ENCODE results near the gene GIGYF2.
A peak's percentile ranks its signal among the peaks of the same experiment; 100 is the strongest.

GIGYF2 gene

DNA sequence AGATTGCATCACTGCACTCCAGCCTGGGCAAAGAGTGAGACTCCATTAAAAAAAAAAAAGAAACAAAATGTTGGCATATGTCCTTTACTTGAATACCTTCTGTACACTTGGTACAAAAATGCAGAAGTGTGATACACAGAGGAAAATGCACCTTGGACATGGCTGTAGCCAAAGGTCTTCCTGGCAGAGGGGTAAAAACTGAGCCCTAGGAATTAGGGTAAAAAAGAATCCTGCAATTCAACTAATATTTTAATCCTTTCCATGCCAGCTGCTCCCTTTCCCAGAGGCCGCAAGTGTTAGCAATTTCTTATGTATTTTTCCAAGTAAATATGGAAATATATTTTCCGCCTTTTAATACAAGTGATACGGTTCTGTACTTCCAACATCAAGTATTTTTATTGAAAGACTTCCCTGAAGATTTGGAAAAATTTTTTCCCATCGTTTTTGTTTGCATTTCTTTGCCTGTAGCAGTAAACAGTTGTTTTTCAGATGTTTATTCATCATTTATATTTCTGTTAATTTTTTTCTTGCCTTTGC is 53.1 kb downstream of the GIGYF2 start:
- no peak for DNase-seq (ENCODE audit: low read depth)

DNA sequence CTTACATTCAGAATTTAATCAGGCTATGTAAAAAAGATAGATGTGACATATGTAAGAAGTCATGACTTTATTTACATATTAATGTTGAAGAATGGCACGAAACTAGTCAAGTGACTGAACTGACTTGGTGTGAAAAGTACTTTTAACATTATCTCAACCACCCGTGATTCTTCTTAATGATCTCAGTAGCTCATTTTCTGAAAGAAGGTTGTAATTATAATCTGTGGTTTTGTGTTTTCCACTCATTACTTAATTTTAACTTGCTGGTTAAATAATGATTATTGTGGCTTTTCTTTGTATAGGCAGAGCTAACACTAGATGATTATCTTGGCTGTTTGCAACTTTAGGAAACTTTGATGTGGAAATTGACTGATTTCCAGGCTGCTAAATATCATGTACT is 60.8 kb downstream of the GIGYF2 start:
- DNase-seq (ENCODE audit: low read depth) = no peak

DNA sequence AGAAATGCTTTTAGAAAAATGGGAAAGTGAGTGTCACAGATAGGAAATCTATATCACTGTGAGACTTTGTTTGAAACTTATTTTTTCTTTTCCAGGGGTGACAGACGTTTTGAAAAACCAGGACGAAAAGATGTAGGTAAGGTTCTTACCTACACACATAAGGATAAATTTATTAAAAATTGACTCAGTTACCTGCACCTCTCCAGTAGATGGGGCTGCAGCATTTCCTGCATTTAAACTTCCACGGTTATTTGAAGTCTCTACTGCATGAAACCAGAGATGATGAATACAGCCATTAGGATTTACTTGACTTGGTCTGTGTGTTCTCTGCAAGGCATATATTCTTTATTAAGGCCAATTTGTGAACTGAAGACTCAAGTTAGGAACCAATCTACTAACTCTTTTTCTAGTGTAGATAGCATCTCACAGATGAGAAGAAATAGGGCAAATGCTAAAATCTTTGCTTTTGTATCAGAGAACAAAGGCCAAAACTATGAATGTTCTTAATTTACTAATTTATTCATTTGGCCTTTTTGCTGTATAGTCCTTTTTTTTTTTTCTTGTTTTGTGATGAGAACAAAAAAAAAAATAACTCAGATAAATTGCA is 64.3 kb downstream of the GIGYF2 start:
- peak; percentile 20 for DNase-seq (ENCODE audit: low read depth)

DNA sequence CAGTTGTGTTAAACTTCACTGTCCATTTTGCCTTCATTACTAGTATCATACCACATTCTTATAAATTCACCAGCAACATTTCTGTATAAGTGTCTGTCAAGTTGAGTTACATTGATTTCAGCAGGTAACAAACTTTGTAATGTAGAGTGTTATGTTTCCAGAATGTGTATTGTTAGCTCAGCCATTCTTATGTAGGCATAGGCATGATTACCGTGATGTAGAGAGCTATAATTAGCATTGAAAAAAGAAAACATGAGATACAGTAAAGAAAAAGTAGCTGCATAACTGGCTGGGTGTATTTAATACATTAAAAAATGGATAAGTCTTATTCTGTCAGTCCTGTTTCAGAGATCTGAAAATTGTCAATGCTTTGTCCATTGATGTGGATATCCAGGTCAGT is 70.7 kb downstream of the GIGYF2 start:
- no peak for DNase-seq (ENCODE audit: low read depth)

DNA sequence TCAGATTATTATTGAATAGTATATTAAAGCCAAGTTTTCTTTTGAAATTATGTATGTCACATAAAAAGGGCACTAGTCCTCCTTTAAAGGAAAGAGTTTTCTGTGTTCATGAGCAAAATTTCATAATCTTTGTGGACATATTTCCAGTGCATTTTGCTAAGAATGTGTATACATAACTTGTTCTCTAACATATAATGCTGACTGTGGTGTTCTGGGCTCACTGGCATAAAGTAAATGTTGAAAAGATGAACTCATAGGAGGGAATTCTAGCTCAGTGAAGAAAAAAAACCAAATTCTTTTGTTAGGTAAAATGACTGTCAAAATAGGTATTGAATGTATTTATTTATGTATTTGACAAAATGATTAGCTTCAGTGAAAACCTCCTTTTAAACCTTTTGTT is 73.1 kb downstream of the GIGYF2 start:
- DNase-seq (ENCODE audit: low read depth) = no peak

DNA sequence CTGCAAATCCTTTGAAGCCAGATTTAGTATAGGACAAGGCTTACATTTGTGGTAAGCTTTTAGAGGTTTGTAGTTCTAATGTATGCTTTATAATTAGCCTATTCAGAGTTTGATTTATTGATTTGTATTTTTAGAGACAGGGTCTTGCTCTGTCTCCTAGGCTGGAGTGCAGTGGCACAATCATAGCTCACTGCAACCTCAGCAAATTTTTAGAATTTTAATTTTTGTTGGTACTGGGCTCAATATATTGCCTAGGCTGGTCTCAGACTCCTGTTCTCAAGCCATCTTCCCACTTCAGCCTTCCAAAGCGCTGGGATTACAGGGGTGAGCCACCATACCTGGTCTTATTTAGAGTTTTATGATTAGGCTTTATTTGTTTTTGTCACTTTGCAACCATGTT is 74.7 kb downstream of the GIGYF2 start:
- DNase-seq (ENCODE audit: low read depth) = no peak

DNA sequence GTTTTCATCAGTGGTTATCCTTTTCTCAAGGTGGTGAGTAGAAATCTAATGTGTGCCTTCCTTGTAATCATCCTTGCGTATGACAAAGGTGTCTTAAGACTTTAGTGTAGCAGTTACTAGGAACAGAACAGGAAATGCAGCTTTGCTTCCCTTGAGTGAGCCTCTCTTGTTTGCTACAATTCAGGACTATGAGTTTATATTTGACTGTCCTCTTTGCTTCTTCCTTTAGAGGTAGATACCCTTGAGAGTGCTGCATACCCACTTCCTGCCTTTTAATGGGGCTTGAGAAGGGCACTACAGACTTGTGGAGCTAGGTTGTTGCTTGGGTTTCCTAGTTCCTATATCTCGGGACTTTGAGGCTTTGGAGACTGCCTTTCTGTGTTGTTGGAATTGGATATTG is 75.4 kb downstream of the GIGYF2 start:
- no peak for DNase-seq (ENCODE audit: low read depth)

DNA sequence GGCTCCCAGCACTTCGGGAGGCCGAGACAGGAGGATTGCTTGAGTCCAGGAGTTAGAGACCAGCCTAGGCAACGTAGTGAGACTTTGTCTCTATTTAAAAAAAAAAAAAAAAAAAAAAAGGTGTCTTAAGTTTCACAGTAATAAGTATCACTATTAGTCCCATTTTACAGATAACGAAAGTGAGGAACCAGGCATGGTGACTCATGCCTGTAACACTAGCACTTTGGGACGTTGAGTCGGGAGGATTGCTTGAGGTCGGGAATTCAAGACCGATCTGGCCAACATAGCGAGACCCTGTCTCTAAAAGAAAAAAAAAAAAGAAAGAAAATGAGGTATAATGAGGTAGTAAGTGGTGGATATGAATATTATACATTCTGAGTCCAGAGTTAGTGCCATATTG is 76.7 kb downstream of the GIGYF2 start:
- no peak for DNase-seq (ENCODE audit: low read depth)

DNA sequence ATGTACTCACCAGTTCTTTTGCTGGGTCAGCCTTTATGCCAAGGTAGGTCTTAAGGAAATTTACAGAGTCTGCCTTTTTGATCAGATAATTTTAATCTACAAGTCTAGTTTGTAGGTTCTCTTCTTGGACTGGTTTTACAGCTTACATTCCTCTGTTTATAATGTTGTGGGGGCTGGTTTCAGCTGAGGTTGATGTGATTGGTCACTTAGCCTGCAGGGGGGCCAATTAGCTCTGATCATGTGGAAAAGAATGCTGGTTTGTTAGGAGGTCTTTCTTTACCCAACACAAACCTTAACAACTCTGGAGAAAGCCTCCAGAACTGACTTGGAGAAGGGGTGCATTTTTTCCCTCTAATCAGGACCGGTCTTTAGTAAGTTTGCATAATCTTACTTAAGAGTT is 79.3 kb downstream of the GIGYF2 start, which contains the start of gene KCNJ13:
Gene KCNJ13 (minus strand): TSS at position 131 of the 400 bp plus-strand sequence. CDS start 5,203 bp downstream, outside the sequence.
- DNase-seq (ENCODE audit: low read depth) = no peak

DNA sequence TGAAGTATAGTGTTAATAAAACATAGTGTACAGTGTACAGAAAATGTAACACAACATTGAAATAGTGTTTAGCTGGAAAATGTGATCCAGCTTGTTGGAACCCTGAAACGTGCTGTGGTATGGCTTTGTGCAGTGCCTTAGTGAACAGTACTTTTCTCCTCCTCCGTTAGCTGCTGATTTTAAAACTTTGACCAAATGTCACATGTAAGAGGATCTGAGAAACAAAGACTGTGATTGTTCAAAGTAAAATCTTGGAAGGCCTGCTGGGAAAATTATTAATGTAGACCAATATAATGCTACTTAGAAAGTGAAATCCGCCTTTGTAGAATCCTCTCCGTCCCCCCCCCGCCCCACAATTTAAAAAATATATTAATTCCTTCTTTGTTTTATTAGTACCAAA is 80.1 kb downstream of the GIGYF2 start:
- no peak for DNase-seq (ENCODE audit: low read depth)

DNA sequence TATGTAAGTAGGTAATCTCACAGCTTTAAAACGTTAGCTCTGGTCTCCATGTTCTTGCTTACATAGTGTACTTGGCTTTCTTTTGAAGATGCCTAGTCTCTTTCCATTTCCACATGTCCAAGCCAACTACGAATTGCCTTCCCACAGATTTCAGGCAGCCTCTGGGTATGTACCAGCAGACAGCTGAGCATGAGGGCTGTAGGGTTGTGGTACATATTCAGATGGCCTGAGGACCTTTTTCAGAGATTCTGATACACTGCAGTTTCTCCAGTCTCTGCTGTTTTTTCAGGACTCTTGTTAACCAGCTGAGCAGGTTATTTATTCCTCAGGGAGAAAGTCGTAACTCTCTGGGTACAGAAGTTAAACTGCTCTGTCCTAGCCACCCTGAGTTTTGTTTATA is 82.3 kb downstream of the GIGYF2 start:
- no peak for DNase-seq (ENCODE audit: low read depth)

DNA sequence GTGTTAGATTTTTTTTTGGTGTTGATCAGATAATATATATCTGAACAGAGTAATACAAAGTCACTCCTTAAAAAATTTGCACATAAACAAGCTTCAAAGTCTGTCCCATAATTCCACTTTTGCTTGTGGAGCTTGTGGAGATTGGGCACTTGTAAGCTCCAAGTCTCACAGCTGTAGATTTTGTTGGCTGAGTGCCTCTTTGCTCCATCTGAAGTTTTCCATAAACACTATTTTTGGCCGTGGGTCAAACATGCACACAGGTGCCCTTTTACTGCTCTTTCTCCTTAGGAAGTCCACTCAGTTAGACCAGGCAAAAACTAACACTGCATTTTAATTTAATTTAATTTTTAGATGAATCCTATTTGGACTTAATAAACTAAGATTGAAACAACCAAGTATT is 82.8 kb downstream of the GIGYF2 start:
- no peak for DNase-seq (ENCODE audit: low read depth)

DNA sequence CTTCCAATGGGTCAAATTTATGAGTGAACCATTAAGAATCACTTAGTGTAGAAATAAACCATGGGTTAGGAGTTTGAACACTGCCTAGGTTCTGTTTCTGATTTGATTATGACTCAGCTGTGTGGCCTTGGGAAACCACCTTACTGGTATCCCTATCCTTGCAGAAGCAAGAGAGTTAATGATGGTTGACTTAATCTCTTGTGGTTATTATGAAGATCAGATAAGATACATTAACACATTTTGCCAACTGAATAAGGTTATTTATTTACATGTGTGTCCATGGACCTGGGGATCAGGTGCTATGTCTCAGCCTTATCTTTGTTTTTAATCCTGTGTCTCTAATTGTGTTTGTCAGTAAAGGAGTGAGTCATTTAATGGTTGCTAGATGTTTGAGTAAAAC is 84.6 kb downstream of the GIGYF2 start:
- DNase-seq (ENCODE audit: low read depth) = peak; percentile 67

DNA sequence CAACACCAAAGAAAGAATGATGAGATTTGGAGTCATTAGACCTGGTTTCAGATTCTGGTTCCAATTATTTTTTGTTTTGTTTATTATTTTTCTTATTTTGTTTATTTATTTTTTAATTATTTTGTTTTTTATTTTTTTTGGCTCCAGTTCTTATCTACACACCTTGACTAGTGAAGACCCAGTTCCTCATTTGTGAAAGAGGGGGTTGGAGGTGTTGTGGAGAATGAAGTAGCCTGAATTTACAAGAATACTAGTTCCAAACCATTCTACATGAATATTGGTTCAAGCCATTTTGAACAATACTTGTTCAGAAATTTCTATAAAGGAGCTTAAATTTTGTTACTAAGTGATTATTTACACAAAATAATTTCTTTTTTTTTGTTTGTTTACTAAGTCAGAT is 86.1 kb downstream of the GIGYF2 start:
- no peak for DNase-seq (ENCODE audit: low read depth)

DNA sequence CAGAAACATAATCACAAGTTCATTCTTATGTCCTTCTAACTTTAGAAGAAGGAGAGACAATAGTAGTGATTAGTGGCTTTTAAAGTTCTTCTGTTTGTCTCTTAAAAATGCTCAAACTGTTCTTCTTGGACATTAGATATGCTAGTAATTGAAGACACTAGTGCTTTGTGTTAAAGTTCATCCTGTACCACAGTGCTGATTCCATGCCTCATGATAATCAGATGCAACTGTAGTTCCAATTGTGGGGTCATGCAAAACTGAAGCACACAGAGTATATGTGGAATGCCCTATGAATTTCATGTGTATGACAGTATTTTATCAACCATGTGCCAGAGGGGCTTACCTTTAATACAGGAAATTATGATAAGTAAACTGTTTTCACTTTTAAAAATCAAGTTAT is 90.7 kb downstream of the GIGYF2 start:
- peak; percentile 14 for DNase-seq (ENCODE audit: low read depth)

DNA sequence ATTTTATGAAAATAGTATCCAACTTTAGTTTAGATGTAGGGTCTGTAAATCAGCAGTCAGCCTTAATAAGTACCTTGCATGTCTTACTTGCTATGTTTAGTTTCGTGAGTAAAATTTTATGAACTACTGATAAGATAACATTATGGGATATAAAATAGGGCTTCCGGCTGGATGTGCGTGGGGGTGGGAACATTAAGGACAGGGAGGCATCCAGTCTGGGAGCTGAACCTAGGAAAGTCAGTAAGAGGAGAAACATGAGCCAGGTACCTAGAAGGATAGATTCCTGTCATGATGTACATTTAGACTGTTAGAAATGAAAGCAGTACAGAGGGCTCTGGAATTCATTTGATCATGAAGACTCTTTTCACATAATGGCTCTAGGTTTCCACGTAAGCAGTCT is 92.0 kb downstream of the GIGYF2 start:
- DNase-seq (ENCODE audit: low read depth) = no peak

DNA sequence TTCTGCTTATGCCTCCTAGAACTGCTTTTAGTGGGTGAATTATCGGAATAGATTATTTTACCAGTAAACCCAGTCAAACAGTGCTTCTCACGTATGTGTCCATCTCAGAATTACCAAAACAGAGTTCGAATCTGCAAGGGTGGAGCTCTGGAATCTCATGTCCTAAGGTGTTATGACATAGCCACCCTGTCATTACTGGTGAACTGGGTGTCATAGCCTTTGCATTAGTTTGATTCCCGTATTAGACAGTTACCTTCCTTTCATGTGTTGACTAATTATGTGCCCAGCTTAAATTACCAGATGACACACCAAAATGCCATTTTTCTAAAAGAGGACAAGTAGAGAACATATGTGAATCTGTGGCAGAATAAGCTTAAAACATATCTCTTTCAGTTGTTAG is 94.4 kb downstream of the GIGYF2 start:
- DNase-seq (ENCODE audit: low read depth) = no peak

DNA sequence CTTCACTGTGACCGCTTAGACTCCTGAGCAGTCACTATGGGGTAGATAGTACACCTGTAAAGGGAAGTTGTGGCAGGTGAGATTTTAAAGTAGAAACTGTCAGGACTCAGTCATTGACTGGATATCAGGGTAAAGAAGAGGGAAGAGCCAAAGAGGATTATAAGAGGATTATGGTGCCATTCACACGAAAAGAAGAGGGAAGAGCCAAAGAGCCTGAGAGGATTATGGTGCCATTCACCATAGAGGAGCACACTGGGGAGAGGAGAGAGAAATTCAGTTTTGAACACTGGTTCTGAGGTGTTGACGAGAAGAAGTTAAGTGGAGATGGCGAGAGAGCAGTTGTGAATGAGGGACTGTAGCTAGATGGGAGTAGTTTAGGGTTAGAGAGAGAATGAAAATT is 96.1 kb downstream of the GIGYF2 start:
- no peak for DNase-seq (ENCODE audit: low read depth)

DNA sequence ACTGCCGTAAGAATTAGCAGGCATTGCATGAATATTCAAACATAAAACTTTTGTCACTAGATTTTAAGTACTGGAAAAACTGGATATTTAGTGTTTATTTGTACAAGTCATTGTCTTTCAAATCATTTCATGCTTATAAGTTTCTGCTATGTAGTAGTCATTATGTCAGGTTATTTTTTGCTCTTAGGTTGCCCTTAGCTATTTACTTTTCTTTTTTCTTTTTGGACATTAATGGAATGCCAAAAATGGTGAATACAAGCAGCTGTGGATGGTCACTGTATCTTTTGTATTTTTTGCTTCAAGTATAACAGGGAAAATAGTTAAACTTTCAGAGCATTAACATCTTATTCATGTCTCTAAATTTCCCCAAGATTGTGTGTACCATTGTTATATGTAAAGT is 97.8 kb downstream of the GIGYF2 start:
- peak; percentile 35 for DNase-seq (ENCODE audit: low read depth)

DNA sequence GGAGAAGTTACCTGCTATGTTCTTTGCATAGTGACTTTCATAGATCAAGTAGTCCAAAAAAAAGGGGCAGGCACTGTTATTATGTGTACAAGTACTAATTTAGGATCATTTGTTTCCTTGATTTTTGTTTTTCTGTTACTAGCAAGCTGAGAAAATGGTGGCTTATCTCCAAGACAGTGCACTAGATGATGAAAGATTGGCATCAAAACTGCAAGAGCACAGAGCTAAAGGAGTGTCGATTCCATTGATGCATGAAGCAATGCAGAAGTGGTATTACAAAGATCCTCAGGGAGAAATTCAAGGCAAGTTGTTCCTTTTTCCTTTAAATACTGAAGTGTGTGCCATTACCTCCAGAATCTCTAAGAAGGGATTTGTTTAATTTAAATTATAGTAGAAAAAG is 98.8 kb downstream of the GIGYF2 start:
- DNase-seq (ENCODE audit: low read depth) = peak; percentile 89

DNA sequence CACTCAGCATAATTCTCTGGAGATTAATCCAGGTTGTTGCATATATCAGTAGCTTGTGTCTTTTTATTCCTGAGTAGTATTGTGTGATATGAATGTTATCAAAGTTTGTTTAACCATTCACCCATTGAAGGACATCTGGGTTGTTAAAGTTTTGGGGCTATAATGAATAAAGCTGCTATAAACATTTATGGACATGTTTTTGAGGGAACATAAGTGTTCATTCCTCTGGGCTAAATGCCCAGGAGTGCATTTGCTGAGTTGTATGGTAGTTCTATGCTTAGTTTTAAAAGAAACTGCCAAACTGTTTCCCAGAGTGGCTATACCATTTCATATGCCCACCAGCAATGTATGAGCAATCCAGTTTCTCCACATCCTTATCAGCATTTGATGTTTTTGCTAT is 101.1 kb downstream of the GIGYF2 start:
- no peak for DNase-seq (ENCODE audit: low read depth)

DNA sequence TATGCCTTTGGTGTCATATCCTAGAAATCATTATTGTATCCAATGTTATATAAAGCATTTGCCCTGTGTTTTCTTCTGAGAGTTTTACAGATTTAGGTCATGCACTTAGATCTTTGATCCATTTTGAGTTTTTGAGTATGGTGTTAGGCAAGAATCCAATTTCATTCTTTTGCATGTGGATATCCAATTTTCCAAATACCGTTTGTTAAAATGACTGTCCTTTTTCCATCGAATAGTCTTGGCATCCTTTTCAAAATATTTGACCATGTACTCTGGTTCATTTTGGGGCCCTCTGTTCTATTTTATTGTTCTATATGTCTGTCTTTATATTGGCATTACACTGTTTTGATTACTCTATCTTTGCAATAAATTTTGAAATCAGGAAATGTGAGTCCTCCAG is 103.0 kb downstream of the GIGYF2 start:
- DNase-seq (ENCODE audit: low read depth) = no peak

DNA sequence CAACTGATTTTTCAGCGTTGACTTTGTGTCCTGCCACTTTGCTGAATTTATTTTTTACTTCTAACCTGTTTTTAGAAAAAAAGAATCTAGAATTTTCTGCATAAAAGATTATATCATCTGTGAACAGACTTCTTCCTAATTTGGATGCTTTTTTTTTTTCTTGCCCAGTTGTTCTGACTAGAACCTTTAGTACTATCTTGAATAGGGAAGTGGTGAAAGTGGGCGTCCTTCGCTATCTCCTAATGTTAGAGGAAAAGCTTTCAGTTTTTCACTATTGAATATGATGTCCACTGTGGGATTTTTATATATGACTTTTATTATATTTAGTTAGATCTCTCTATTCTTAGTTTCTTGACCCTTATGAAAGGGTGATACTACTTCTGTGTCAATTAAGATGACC is 105.0 kb downstream of the GIGYF2 start:
- no peak for DNase-seq (ENCODE audit: low read depth)

DNA sequence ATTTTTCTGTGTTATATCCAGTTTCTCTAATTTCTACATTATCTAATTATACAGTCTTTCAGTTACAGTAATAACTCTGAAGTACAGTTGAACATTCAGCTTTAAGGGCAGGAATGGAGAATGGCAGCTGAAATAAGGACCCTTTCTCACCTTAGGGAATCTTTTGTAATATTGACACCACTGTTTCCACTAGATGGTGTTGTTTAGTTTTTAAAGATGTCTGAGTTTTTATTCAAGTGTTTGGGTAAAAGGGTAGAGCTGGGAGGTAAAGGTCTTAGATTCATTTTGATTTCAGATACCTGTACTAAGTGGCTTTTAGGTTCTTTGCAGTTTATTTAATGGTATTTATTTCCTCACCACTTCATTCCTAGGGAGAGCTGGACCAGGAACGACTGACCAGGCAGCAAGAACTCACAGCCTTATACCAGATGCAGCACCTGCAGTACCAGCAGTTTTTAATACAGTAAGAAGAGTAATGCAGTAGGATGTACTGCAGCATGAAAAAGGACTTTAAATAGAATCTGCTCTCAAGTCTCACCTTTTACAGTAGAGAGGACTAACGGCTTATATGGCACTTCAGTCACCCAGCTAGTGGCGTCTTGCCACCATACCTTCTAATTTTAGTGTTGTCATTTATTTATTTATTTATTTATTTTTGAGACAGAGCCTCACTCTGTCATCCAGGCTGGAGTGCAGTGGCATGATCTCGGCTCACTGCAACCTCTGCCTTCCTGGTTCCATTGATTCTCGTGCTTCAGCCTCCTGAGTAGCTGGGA is 112.4 kb downstream of the GIGYF2 start:
- DNase-seq (ENCODE audit: low read depth) = no peak
